Measurements from ENCODE around the gene PTPN23. TPM values are rescaled to one million over a fixed set of nuclear protein-coding genes. Genes with fewer than 3 reads are reported as not detected.

Gene PTPN23
- total and polyA plus RNA-seq, 2 experiments from 2014 or later, result 11.9 to 20.5 TPM

DNA sequence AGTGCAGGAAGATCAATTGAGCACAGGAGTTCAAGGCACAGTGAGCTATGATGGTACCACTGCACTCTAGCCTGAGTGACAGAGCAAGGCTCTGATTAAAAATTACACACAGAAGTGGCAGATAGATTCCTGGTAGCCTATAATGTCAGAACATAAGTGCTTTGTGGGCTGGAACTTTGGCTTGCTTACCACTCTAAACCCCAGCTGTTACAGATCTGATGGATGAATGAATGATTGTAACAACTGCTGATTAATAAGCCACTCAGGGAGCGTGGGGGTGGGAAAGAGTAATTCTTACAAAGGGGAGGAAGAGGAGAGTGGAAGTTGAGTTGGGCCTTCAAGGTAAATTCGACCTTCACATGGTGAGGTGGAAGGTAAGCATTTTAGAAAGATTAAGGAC lies 40.9 kb upstream of the PTPN23 start:
- no peaks in the 10 kb centered on the region for H3K4me1 ChIP-seq (ENCODE audit: insufficient read depth)
- H3K4me3 ChIP-seq, result no peak overlapping the region
- H2AFZ ChIP-seq, result no peak overlapping the region
- TF ChIP-seq EZH2phosphoT487 (IDR thresholded peaks at IDR 0.05; ENCODE audit: low read depth, severe bottlenecking, unreplicated experiment), result no peak
- TF ChIP-seq, protein P1, sequence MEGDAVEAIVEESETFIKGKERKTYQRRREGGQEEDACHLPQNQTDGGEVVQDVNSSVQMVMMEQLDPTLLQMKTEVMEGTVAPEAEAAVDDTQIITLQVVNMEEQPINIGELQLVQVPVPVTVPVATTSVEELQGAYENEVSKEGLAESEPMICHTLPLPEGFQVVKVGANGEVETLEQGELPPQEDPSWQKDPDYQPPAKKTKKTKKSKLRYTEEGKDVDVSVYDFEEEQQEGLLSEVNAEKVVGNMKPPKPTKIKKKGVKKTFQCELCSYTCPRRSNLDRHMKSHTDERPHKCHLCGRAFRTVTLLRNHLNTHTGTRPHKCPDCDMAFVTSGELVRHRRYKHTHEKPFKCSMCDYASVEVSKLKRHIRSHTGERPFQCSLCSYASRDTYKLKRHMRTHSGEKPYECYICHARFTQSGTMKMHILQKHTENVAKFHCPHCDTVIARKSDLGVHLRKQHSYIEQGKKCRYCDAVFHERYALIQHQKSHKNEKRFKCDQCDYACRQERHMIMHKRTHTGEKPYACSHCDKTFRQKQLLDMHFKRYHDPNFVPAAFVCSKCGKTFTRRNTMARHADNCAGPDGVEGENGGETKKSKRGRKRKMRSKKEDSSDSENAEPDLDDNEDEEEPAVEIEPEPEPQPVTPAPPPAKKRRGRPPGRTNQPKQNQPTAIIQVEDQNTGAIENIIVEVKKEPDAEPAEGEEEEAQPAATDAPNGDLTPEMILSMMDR (IDR thresholded peaks at IDR 0.05; ENCODE audit: poor library complexity), result no peak
- TF ChIP-seq EZH2 (IDR thresholded peaks at IDR 0.05; ENCODE audit: borderline replicate concordance), result no peak
- no peaks in the 10 kb centered on the region for H3K27me3 ChIP-seq
- WGBS (ENCODE audit: low lambda C conversion rate, missing lambda C conversion rate), result 97% methylated on average over 2 of the region's 2 CpGs
- no peaks in the 10 kb centered on the region for H3K36me3 ChIP-seq (replicated peaks; ENCODE audit: insufficient read depth, low read depth)
- no peak overlapping the region for H3K4me2 ChIP-seq
- no peaks in the 10 kb centered on the region for H4K20me1 ChIP-seq (ENCODE audit: insufficient read depth, poor library complexity, severe bottlenecking)
- no peaks in the 10 kb centered on the region for H3K79me2 ChIP-seq
- DNase-seq (ENCODE audit: low spot score), result no peak
- no peaks in the 10 kb centered on the region for H3K9me3 ChIP-seq (ENCODE audit: low read depth)
- H3K9me2 ChIP-seq (replicated peaks; ENCODE audit: insufficient read depth), result no peaks in the 10 kb centered on the region
- no peak overlapping the region for H3K27ac ChIP-seq

DNA sequence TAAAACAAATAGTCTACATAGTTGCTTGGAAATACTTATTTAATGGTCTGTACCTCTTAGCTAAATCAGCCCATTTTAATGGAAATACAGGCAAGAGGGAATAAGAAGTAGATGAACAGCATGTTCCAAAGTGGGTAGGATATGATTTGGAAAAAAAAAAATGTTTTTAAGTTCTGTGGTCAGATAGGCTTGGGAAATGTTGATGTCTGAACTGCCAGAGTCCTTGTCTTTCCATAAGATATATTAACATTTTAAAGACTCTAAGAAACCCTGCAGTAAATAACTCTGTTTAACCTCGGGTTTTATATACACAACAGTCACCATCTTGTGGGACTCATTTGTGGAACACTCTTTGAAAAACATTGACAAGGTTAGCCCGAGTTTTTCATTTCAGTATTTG lies 40.0 kb upstream of the PTPN23 start:
- no peak overlapping the region for H2AFZ ChIP-seq
- no peaks in the 10 kb centered on the region for H4K20me1 ChIP-seq (ENCODE audit: insufficient read depth, poor library complexity, severe bottlenecking)
- no peaks in the 10 kb centered on the region for H3K27me3 ChIP-seq
- no peak overlapping the region for H3K4me3 ChIP-seq
- TF ChIP-seq EZH2phosphoT487 (IDR thresholded peaks at IDR 0.05; ENCODE audit: low read depth, severe bottlenecking, unreplicated experiment) (no peak), EZH2 (IDR thresholded peaks at IDR 0.05; ENCODE audit: borderline replicate concordance) (no peak)
- TF ChIP-seq, protein P1 (IDR thresholded peaks at IDR 0.05; ENCODE audit: poor library complexity), result no peak
- H3K36me3 ChIP-seq (replicated peaks; ENCODE audit: insufficient read depth, low read depth), result no peaks in the 10 kb centered on the region
- no peaks in the 10 kb centered on the region for H3K4me1 ChIP-seq (ENCODE audit: insufficient read depth)
- no peaks in the 10 kb centered on the region for H3K79me2 ChIP-seq
- H3K4me2 ChIP-seq, result no peak overlapping the region
- 81% methylated on average over 2 of the region's 2 CpGs for WGBS (ENCODE audit: low lambda C conversion rate, missing lambda C conversion rate)
- DNase-seq (ENCODE audit: low spot score), result no peak
- H3K27ac ChIP-seq, result no peak overlapping the region
- H3K9me3 ChIP-seq (ENCODE audit: low read depth), result no peaks in the 10 kb centered on the region
- H3K9me2 ChIP-seq (replicated peaks; ENCODE audit: insufficient read depth), result no peaks in the 10 kb centered on the region

DNA sequence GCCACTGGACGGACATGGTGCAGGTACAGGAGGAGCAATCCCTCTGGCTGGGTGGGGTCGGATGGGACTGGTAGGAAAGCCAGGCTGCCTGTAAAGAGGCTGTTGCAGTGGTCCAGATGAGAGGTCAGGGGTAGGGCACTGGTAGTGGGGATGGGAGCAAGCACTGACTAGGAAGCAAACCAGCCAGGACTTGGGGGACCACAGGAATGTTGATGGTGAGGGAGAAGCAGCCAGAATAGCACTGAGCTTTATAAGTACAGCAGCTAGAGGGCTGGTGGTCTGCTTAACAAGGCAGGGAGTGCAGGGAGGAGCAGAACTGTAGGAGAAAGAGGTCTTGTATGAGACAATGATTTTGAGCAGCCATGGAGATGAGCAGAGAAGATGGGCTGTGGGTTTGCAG lies 38.7 kb upstream of the PTPN23 start:
- Histone ChIP-seq H3K27me3 (no peaks in the 10 kb centered on the region), H3K79me2 (no peaks in the 10 kb centered on the region), H3K9me3 (ENCODE audit: low read depth) (no peaks in the 10 kb centered on the region), H3K9me2 (replicated peaks; ENCODE audit: insufficient read depth) (no peaks in the 10 kb centered on the region), H3K4me2 (no peak overlapping the region), H3K4me3 (no peak overlapping the region), H3K27ac (no peak overlapping the region), H3K4me1 (ENCODE audit: insufficient read depth) (no peaks in the 10 kb centered on the region), H4K20me1 (ENCODE audit: insufficient read depth, poor library complexity, severe bottlenecking) (no peaks in the 10 kb centered on the region), H3K36me3 (replicated peaks; ENCODE audit: insufficient read depth, low read depth) (no peaks in the 10 kb centered on the region), H2AFZ (no peak overlapping the region)
- WGBS (ENCODE audit: low lambda C conversion rate, missing lambda C conversion rate), result 95% methylated on average over 2 of the region's 2 CpGs
- no peak for TF ChIP-seq EZH2phosphoT487 (IDR thresholded peaks at IDR 0.05; ENCODE audit: low read depth, severe bottlenecking, unreplicated experiment)
- TF ChIP-seq, protein P1 (IDR thresholded peaks at IDR 0.05; ENCODE audit: poor library complexity), result no peak
- no peak for TF ChIP-seq EZH2 (IDR thresholded peaks at IDR 0.05; ENCODE audit: borderline replicate concordance)
- DNase-seq (ENCODE audit: low spot score), result no peak

DNA sequence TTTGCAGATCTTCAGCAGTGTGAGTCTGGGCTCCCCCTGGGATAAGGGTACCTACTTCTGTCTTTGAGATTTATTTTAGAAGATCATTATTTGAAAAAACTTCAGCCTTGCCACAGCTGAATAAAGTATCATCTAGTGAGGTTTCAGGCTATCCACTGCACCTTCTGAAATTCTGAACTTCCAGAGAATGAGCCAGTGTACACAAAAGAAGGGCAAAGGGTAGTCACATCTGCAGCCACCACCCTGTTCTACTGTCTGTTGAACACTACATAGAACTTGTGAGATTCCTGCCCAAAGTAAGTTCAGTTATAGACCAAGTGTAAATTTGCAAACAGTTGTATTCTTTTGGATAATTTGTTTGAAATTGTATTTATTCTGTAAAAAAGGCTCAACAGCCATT lies 38.0 kb upstream of the PTPN23 start:
- no peak overlapping the region for H2AFZ ChIP-seq
- no peaks in the 10 kb centered on the region for H3K9me2 ChIP-seq (replicated peaks; ENCODE audit: insufficient read depth)
- H3K27ac ChIP-seq, result no peak overlapping the region
- H3K4me2 ChIP-seq, result no peak overlapping the region
- DNase-seq (ENCODE audit: low spot score), result no peak
- H3K9me3 ChIP-seq (ENCODE audit: low read depth), result no peaks in the 10 kb centered on the region
- no peaks in the 10 kb centered on the region for H3K79me2 ChIP-seq
- H3K36me3 ChIP-seq (replicated peaks; ENCODE audit: insufficient read depth, low read depth), result no peaks in the 10 kb centered on the region
- TF ChIP-seq EZH2phosphoT487 (IDR thresholded peaks at IDR 0.05; ENCODE audit: low read depth, severe bottlenecking, unreplicated experiment), result no peak
- TF ChIP-seq, protein P1 (IDR thresholded peaks at IDR 0.05; ENCODE audit: poor library complexity), result no peak
- no peak for TF ChIP-seq EZH2 (IDR thresholded peaks at IDR 0.05; ENCODE audit: borderline replicate concordance)
- H3K4me3 ChIP-seq, result no peak overlapping the region
- H4K20me1 ChIP-seq (ENCODE audit: insufficient read depth, poor library complexity, severe bottlenecking), result no peaks in the 10 kb centered on the region
- H3K27me3 ChIP-seq, result no peaks in the 10 kb centered on the region
- no peaks in the 10 kb centered on the region for H3K4me1 ChIP-seq (ENCODE audit: insufficient read depth)
